GM12874 (cell line): ENCODE data around the gene SFT2D2.

ENCODE experiments used
- TF ChIP-seq, protein P1 (sequence below): IDR thresholded peaks from 2 replicates; pipeline ENCODE4 v1.5.1; 2011; ENCODE audit warnings: low read depth, mild to moderate bottlenecking, control low read depth, low read length, moderate library complexity; ENCODE audit not compliant: insufficient read depth

Gene SFT2D2

DNA sequence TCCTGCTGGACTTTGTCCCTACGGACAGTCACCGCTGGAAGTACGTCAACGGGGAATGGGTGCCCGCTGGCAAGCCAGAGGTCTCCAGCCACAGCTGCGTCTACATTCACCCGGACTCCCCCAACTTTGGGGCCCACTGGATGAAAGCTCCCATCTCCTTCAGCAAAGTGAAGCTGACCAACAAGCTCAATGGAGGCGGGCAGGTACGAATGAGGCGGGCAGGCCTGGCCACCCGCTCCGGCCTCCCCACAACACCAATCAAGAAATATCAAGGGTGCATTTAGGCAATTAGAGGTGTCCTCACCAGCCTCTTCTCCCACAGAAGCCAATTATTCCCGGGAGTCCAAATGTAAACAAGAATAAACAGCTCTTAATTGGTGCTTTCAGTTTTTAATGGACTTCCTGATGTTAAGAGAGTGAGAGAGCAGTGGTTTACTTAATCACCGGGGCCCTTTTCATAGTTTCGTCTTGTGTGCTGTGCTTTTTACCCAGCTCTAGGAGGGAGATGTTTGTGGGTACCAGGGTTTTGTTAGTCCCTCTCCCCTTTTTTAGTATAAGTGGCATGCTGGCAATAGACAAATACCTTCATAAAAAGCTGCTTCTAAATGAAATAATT, 65.5 kb downstream of the SFT2D2 start:
- TF ChIP-seq, protein P1, sequence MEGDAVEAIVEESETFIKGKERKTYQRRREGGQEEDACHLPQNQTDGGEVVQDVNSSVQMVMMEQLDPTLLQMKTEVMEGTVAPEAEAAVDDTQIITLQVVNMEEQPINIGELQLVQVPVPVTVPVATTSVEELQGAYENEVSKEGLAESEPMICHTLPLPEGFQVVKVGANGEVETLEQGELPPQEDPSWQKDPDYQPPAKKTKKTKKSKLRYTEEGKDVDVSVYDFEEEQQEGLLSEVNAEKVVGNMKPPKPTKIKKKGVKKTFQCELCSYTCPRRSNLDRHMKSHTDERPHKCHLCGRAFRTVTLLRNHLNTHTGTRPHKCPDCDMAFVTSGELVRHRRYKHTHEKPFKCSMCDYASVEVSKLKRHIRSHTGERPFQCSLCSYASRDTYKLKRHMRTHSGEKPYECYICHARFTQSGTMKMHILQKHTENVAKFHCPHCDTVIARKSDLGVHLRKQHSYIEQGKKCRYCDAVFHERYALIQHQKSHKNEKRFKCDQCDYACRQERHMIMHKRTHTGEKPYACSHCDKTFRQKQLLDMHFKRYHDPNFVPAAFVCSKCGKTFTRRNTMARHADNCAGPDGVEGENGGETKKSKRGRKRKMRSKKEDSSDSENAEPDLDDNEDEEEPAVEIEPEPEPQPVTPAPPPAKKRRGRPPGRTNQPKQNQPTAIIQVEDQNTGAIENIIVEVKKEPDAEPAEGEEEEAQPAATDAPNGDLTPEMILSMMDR, result no peak

DNA sequence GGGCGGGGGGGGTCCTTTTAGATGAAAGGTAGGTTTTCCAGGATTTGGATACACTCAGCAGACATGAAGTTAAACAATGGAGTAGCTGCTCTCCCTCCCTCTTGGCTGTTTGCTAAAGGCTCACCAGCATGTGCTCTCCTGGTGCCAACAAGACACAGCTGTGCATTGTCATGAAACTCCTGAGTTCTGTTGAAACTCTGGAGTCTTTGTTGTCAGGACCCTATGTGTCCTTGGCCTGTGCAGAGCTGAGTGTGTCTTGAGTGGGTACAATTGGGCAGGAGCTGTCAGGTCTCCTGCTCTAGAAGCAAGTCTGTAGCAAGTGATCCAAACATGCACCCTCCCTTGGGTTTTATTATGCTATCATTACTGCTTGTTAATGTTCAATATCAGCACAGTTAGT, 67.6 kb downstream of the SFT2D2 start:
- TF ChIP-seq, protein P1, result no peak

DNA sequence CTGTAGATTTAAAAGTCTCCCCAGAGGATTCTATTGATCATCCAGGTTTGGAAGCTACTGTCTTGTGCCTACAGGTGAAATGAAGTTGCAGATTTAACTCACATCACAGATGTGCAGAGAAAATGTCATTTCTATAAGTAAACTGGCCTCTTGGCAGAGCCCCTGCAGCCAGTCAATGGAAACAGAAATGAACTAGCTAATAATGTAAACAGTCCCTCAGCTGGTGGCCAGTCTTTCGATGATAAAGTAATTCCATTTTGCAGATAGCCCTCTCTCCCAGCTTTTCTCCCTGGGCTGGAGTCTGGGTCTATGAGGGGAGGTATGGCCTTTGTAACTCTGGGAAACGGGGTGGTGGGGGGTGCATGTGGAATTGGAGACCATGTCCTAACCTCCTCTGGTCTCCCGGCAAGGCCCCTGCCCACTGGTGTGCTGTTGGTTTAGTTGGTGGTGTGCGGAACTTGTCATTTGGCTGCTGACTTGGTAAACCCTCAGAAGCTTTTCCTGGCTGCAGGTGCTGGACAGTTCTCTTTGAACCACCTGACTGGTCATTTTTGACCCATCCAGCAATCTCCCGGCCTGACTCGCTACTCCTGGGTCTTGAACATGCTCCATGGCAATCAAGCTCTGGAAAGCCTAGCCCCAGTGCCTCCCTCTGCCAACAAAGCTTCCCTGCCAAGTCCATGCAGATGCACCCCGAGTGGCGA, 69.8 kb downstream of the SFT2D2 start:
- TF ChIP-seq, protein P1, result no peak

- TF ChIP-seq, protein P1, result no peak
These were observed 71.4 kb downstream of the SFT2D2 start for GRCh38 chr1:168297019-168297730.

GRCh38 chr1:168298446-168298845, 72.6 kb downstream of the SFT2D2 start:
- TF ChIP-seq, protein P1, result no peak

DNA sequence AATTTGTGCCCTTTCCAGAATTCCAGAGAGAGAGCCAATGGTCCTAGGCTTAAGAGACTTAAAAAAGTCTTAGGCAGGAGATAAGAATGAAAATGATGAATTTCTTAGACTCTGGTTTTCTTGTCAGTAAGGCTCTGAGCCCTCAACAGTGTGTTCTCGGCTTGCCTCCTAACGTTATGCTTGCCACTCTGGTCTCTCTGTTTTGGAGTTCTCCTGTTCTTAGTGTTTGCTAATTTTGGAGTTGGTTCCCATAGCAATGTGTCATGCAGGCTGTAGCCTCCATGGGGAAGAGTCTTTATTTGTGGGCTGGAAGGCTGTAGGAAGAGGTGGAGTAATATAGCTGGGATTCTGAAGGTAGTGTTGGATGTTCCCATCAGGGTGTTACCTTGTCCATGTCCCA, 74.8 kb downstream of the SFT2D2 start:
- TF ChIP-seq, protein P1, result no peak

DNA sequence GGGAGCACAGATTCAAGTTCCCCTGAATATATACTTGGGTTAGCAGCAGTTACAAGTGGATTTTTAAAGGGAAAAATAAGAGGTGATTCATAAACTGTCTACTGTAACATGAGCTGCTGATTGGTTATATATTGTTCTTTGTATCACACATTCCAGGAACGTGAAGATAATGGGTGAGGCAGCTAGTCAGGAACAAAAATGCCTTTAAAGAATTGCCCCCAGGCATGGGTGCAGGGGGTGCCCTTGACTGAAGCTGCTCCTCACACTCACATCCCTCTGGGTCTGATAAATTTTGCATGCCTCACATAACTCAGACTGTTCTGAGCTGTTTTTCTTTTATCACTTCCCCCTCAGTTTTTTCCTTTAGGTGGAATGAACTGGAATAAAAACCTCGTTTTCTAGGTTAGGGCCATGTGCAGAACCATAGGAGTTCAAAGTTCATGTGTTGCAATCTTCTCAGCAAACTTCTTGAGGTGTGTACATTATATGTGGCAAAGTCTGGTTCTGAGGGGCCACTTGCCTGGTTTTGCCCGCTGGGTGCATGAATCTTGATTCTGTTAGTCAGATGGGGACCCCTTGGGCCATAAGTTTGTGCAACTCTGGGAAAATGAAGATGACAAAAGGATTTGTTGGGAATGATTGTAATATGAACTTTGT, 76.0 kb downstream of the SFT2D2 start:
- TF ChIP-seq, protein P1, result no peak
